GM12891 (cell line): Measurements from ENCODE around the gene FGFR2.

ENCODE experiments used
- PAX5 ChIP-seq: IDR thresholded peaks from 2 replicates; pipeline ENCODE4 v1.6.1; 2011; ENCODE audit warnings: low read length, moderate library complexity, mild to moderate bottlenecking; ENCODE audit not compliant: insufficient read depth, severe bottlenecking
- POLR2A ChIP-seq: IDR thresholded peaks from 2 replicates; pipeline ENCODE4 v1.6.1; 2011; ENCODE audit warnings: low read depth, low read length, control low read depth
- POLR2AphosphoS5 ChIP-seq: IDR thresholded peaks from 2 replicates; pipeline ENCODE4 v1.6.1; 2011; ENCODE audit warnings: low read depth, low read length, control low read depth
- POU2F2 ChIP-seq: IDR thresholded peaks from 2 replicates; pipeline ENCODE4 v1.6.1; 2011; ENCODE audit warnings: low read depth, mild to moderate bottlenecking, control low read depth, low read length, moderate library complexity
- SPI1 ChIP-seq: IDR thresholded peaks from 2 replicates; pipeline ENCODE4 v1.6.1; 2011; ENCODE audit warnings: low read depth, low read length, control low read depth
- TAF1 ChIP-seq: IDR thresholded peaks from 2 replicates; pipeline ENCODE4 v1.6.1; 2011; ENCODE audit warnings: low read depth, low read length, control low read depth

GRCh38 chr10:121536310-121536913 is 61.8 kb downstream of the FGFR2 start:
- TF ChIP-seq POLR2AphosphoS5 (no peak), POLR2A (no peak), TAF1 (no peak), SPI1 (no peak), PAX5 (no peak), POU2F2 (no peak)
